ENCODE data around the gene NFASC.
A peak's percentile ranks its signal among the peaks of the same experiment; 100 is the strongest.

NFASC gene

GRCh38 chr1:205056956-205057568 is 186.4 kb downstream of the NFASC start:
- DNase-seq (ENCODE audit: insufficient read length, low spot score) (no peak), FAIRE-seq (no peak)

GRCh38 chr1:205057808-205058575 is 187.3 kb downstream of the NFASC start:
- FAIRE-seq (no peak), DNase-seq (ENCODE audit: insufficient read length, low spot score) (no peak)

- DNase-seq (ENCODE audit: insufficient read length, low spot score) (no peak), FAIRE-seq (no peak)
Observed at GRCh38 chr1:205058853-205059252, 188.2 kb downstream of the NFASC start.

- FAIRE-seq: no peak
- DNase-seq (ENCODE audit: insufficient read length, low spot score): no peak
Observed at GRCh38 chr1:205059660-205060059, 189.0 kb downstream of the NFASC start.

GRCh38 chr1:205060746-205061145 is 190.1 kb downstream of the NFASC start:
- no peak for FAIRE-seq
- DNase-seq (ENCODE audit: insufficient read length, low spot score): no peak

GRCh38 chr1:205061227-205061626 is 190.6 kb downstream of the NFASC start:
- no peak for FAIRE-seq
- no peak for DNase-seq (ENCODE audit: insufficient read length, low spot score)

GRCh38 chr1:205061665-205062069 is 191.0 kb downstream of the NFASC start:
- FAIRE-seq (no peak), DNase-seq (ENCODE audit: insufficient read length, low spot score) (peak; percentile 79)

GRCh38 chr1:205062319-205062718 is 191.7 kb downstream of the NFASC start:
- no peak for FAIRE-seq

GRCh38 chr1:205062895-205063294 is 192.2 kb downstream of the NFASC start:
- FAIRE-seq (no peak), DNase-seq (ENCODE audit: insufficient read length, low spot score) (no peak)

More at GRCh38 chr1:205062319-205062718, 191.7 kb downstream of the NFASC start:
- no peak for DNase-seq (ENCODE audit: insufficient read length, low spot score)

GRCh38 chr1:205064301-205064700 is 193.6 kb downstream of the NFASC start:
- DNase-seq (ENCODE audit: insufficient read length, low spot score): no peak
- no peak for FAIRE-seq

- DNase-seq (ENCODE audit: insufficient read length, low spot score): no peak
- no peak for FAIRE-seq
Observed at GRCh38 chr1:205064741-205065316, 194.2 kb downstream of the NFASC start.

GRCh38 chr1:205065666-205066065 is 195.0 kb downstream of the NFASC start:
- FAIRE-seq (no peak), DNase-seq (ENCODE audit: insufficient read length, low spot score) (no peak)

- DNase-seq (ENCODE audit: insufficient read length, low spot score): no peak
- FAIRE-seq: no peak
Observed at GRCh38 chr1:205066141-205066818, 195.6 kb downstream of the NFASC start.

- FAIRE-seq (no peak), DNase-seq (ENCODE audit: insufficient read length, low spot score) (no peak)
Observed at GRCh38 chr1:205067031-205067430, 196.4 kb downstream of the NFASC start.

- DNase-seq (ENCODE audit: insufficient read length, low spot score): no peak
- no peak for FAIRE-seq
Observed at GRCh38 chr1:205068001-205068400, 197.3 kb downstream of the NFASC start.

- DNase-seq (ENCODE audit: insufficient read length, low spot score) (no peak), FAIRE-seq (no peak)
Observed at GRCh38 chr1:205068457-205069040, 197.9 kb downstream of the NFASC start.

GRCh38 chr1:205069371-205070125 is 198.9 kb downstream of the NFASC start:
- DNase-seq (ENCODE audit: insufficient read length, low spot score): no peak
- FAIRE-seq: no peak

- DNase-seq (ENCODE audit: insufficient read length, low spot score) (no peak), FAIRE-seq (no peak)
Observed at GRCh38 chr1:205071028-205071409, 200.4 kb downstream of the NFASC start.

- no peak for FAIRE-seq
- DNase-seq (ENCODE audit: insufficient read length, low spot score): no peak
Observed at GRCh38 chr1:205071801-205072200, 201.1 kb downstream of the NFASC start.

GRCh38 chr1:205072286-205072685 is 201.6 kb downstream of the NFASC start:
- DNase-seq (ENCODE audit: insufficient read length, low spot score) (no peak), FAIRE-seq (no peak)

Measured in HTR-8/SVneo (cell line).